Keratinocyte (primary cell): Measurements from ENCODE around the gene WDR6. TPM values are rescaled to one million over a fixed set of nuclear protein-coding genes. Genes with fewer than 3 reads are reported as not detected.

ENCODE experiments used
- DNase-seq: peaks from one replicate; pipeline ENCODE4 v3.0.0-alpha.2; 2011; ENCODE audit warnings: low read depth, missing footprints, low spot score
- FAIRE-seq: peaks from 2 replicates; lab custom pipeline; 2011; peaks lifted over from hg19 to GRCh38; lab: Jason Lieb, UNC
- H2AFZ ChIP-seq: 2 replicates; pipeline ENCODE4 v1.6.0; 2012; ENCODE audit warnings: low read length, control low read depth, inconsistent platforms; ENCODE audit not compliant: control insufficient read depth
- H3K27ac ChIP-seq: 2 replicates; pipeline ENCODE4 v1.5.1; 2011; ENCODE audit warnings: low read length; ENCODE audit not compliant: control insufficient read depth, insufficient read depth
- H3K27me3 ChIP-seq: 3 replicates; pipeline ENCODE4 v1.6.0; 2011; ENCODE audit warnings: low read length; ENCODE audit not compliant: control insufficient read depth, insufficient read depth; ENCODE audit errors: extremely low read depth
- H3K36me3 ChIP-seq, 2 experiments: 2 replicates in 1 of 2; 3 replicates in 1 of 2; pipeline ENCODE4 v1.5.1; 2011; ENCODE audit warnings: low read length in 2 of 2, mild to moderate bottlenecking in 1 of 2; ENCODE audit not compliant: control insufficient read depth in 2 of 2, insufficient read depth in 2 of 2; ENCODE audit errors: extremely low read depth in 1 of 2
- H3K4me1 ChIP-seq: 3 replicates; pipeline ENCODE4 v1.5.1; 2011; ENCODE audit warnings: low read length; ENCODE audit not compliant: control insufficient read depth, insufficient read depth; ENCODE audit errors: extremely low read depth
- H3K4me2 ChIP-seq: 3 replicates; pipeline ENCODE4 v1.6.0; 2011; ENCODE audit warnings: low read depth, low read length; ENCODE audit not compliant: control insufficient read depth, insufficient read depth; ENCODE audit errors: extremely low read depth
- H3K4me3 ChIP-seq, 3 experiments: fragments of 200-600 bp in 1 of 3; sonication (generic) in 1 of 3; 2 replicates in 2 of 3; 3 replicates in 1 of 3; pipeline ENCODE4 v1.5.1; 2011 to 2016; ENCODE audit warnings: low read length in 3 of 3, mild to moderate bottlenecking in 3 of 3, control low read depth in 2 of 3, inconsistent platforms in 1 of 3, low read depth in 1 of 3, mixed read lengths in 1 of 3, mixed run types in 1 of 3, moderate library complexity in 1 of 3; ENCODE audit not compliant: control insufficient read depth in 2 of 3, insufficient read depth in 2 of 3; ENCODE audit errors: extremely low read depth in 1 of 3
- H3K79me2 ChIP-seq: 2 replicates; pipeline ENCODE4 v1.6.0; 2012; ENCODE audit warnings: low read length; ENCODE audit not compliant: control insufficient read depth, insufficient read depth
- H3K9ac ChIP-seq: 3 replicates; pipeline ENCODE4 v1.6.0; 2011; ENCODE audit warnings: low read length; ENCODE audit not compliant: control insufficient read depth, insufficient read depth; ENCODE audit errors: extremely low read depth
- H3K9me1 ChIP-seq: 3 replicates; pipeline ENCODE4 v1.6.0; 2011; ENCODE audit warnings: low read length; ENCODE audit not compliant: control insufficient read depth, insufficient read depth; ENCODE audit errors: extremely low read depth
- H3K9me3 ChIP-seq: 2 replicates; pipeline ENCODE4 v1.5.1; 2012; ENCODE audit warnings: low read depth, low read length; ENCODE audit not compliant: control insufficient read depth
- H4K20me1 ChIP-seq: 3 replicates; pipeline ENCODE4 v1.6.0; 2011; ENCODE audit warnings: low read length; ENCODE audit not compliant: control insufficient read depth, insufficient read depth; ENCODE audit errors: extremely low read depth
- EZH2 ChIP-seq: IDR thresholded peaks from one replicate; pipeline ENCODE4 v1.6.1; 2012; ENCODE audit warnings: inconsistent platforms, mild to moderate bottlenecking, low read length, moderate library complexity
- dilution Hi-C: fragments of 300-500 bp; cut with MboI; formaldehyde crosslinking; loops from one replicate; pipeline ENCODE4 v1.7.0; 2020; ENCODE audit warnings: low sequenced_read_pairs; ENCODE audit not compliant: extremely low pct_ligation_motif_present
- polyA plus RNA-seq, 5 experiments: library from polyadenylated mRNA; depleted of rRNA in 3 of 5; stranded (reverse) in 3 of 5; stranded (forward) in 1 of 5; unstranded in 1 of 5; fragments of >200 nt; gene quantifications; 1 replicate in 1 of 5; 2 replicates in 3 of 5; 3 replicates in 1 of 5; pipeline versions ENCODE4 v1.2.1 to v1.2.3, GENCODE V29; 2011 to 2012; ENCODE audit warnings: missing spikeins in 2 of 5, low read depth in 1 of 5, low replicate concordance in 1 of 5
- TF ChIP-seq, protein P1 (sequence below), 3 experiments: IDR thresholded peaks in 1 of 3; conservative IDR thresholded peaks in 1 of 3; optimal IDR thresholded peaks in 1 of 3; 2 replicates in 2 of 3; 3 replicates in 1 of 3; pipeline versions ENCODE3 to v1.5.1; 2011; ENCODE audit warnings: low read length in 3 of 3, mild to moderate bottlenecking in 3 of 3, moderate library complexity in 2 of 3, control low read depth in 1 of 3, inconsistent platforms in 1 of 3; ENCODE audit not compliant: insufficient read depth in 2 of 3; ENCODE audit errors: extremely low read depth in 1 of 3

The WDR6 gene
- polyA plus RNA-seq, 1 donor (not counting 4 experiments of a cell fraction or from before 2014, with no cell fraction given) = 61.5 TPM

DNA sequence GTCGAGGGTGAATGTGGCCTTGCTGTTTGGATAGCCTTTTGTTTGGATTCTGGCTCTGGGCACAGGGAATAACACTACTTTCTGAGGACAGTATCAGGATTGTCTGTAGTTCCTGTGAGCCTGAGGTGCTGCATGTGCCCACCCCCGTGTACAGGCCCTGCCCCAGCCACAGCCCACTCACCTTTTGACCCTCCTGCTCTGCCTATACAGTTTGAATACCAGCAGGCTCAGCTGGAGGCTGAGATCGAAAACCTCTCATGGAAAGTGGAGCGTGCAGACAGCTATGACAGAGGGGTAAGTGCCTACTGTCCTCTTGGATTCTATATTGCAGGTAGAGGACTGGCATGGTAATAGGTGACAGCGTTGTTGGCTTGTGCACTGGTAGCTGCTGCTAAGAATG lies 24.5 kb upstream of the WDR6 start:
- no peak for TF ChIP-seq EZH2
- TF ChIP-seq, protein P1, sequence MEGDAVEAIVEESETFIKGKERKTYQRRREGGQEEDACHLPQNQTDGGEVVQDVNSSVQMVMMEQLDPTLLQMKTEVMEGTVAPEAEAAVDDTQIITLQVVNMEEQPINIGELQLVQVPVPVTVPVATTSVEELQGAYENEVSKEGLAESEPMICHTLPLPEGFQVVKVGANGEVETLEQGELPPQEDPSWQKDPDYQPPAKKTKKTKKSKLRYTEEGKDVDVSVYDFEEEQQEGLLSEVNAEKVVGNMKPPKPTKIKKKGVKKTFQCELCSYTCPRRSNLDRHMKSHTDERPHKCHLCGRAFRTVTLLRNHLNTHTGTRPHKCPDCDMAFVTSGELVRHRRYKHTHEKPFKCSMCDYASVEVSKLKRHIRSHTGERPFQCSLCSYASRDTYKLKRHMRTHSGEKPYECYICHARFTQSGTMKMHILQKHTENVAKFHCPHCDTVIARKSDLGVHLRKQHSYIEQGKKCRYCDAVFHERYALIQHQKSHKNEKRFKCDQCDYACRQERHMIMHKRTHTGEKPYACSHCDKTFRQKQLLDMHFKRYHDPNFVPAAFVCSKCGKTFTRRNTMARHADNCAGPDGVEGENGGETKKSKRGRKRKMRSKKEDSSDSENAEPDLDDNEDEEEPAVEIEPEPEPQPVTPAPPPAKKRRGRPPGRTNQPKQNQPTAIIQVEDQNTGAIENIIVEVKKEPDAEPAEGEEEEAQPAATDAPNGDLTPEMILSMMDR (optimal IDR thresholded peaks at IDR 0.05 in 1 of 3, IDR thresholded peaks at IDR 0.05 in 1 of 3, conservative IDR thresholded peaks at IDR 0.05 in 1 of 3; ENCODE audit: extremely low read depth in 1 of 3, insufficient read depth in 2 of 3, low read length in 3 of 3) = no peak
- H3K4me1 ChIP-seq = no peaks in the 10 kb centered on the region
- H3K79me2 ChIP-seq = no peaks in the 10 kb centered on the region
- no peak overlapping the region for H3K9ac ChIP-seq
- dilution Hi-C loops = no loop called here
- no peaks in the 10 kb centered on the region for H3K9me1 ChIP-seq
- no peaks in the 10 kb centered on the region for H4K20me1 ChIP-seq
- no peak overlapping the region for H3K4me3 ChIP-seq
- FAIRE-seq = no peak
- no peak overlapping the region for H3K4me2 ChIP-seq
- peaks cover 42 to 50% of the 10 kb centered on the region in 2 experiments for H3K36me3 ChIP-seq
- H3K27me3 ChIP-seq = no peaks in the 10 kb centered on the region
- DNase-seq = no peak
- no peak overlapping the region for H2AFZ ChIP-seq
- H3K27ac ChIP-seq = no peak overlapping the region
- no peaks in the 10 kb centered on the region for H3K9me3 ChIP-seq

DNA sequence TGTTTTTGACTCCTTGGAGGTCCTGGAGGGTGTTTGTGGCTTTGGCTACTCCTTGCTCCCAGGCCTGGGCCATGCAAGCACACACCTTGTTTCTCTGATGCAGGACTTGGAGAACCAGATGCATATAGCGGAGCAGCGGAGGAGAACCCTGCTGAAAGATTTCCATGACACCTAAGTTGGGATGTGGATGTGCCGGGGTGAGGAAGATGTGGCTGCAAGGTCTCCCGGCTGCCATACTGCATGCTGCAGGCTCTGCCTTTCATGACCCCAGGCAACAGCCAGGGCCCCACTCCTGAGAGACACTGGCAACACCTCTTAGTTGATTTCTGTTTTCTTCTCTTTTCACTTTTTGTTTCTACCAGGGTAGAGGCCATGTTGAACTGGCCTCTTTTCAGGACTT lies 24.1 kb upstream of the WDR6 start:
- Histone ChIP-seq H3K4me2 (no peak overlapping the region), H3K9me1 (no peaks in the 10 kb centered on the region), H3K79me2 (no peaks in the 10 kb centered on the region), H4K20me1 (no peaks in the 10 kb centered on the region), H3K27ac (no peak overlapping the region), H3K9ac (no peak overlapping the region), H3K9me3 (no peaks in the 10 kb centered on the region), H3K4me1 (no peaks in the 10 kb centered on the region), H3K27me3 (no peaks in the 10 kb centered on the region), H2AFZ (no peak overlapping the region), H3K4me3 (no peak overlapping the region), H3K36me3 (peaks cover 40 to 50% of the 10 kb centered on the region in 2 experiments)
- no peak for FAIRE-seq
- dilution Hi-C loops = no loop called here
- TF ChIP-seq EZH2 = no peak
- TF ChIP-seq, protein P1 (optimal IDR thresholded peaks at IDR 0.05 in 1 of 3, IDR thresholded peaks at IDR 0.05 in 1 of 3, conservative IDR thresholded peaks at IDR 0.05 in 1 of 3; ENCODE audit: extremely low read depth in 1 of 3, insufficient read depth in 2 of 3, low read length in 3 of 3) = no peak
- no peak for DNase-seq
